Posterior cingulate gyrus (tissue), 11 donors: ENCODE measurements around the gene CLCA2.
A peak's percentile ranks its signal among the peaks of the same experiment; 100 is the strongest.

ENCODE experiments used
- DNase-seq, 10 donors: peaks; one replicate each; pipeline versions ENCODE4 v3.0.0 to v3.0.0-alpha.2; 2020 to 2021; ENCODE audit warnings: mixed read lengths in 3 of 10
- intact Hi-C: fragments of 100-400 bp; cut with DNase I; formaldehyde crosslinking; loops from one replicate; pipeline ENCODE4 v1.15.1; 2023

CLCA2 gene, protein sequence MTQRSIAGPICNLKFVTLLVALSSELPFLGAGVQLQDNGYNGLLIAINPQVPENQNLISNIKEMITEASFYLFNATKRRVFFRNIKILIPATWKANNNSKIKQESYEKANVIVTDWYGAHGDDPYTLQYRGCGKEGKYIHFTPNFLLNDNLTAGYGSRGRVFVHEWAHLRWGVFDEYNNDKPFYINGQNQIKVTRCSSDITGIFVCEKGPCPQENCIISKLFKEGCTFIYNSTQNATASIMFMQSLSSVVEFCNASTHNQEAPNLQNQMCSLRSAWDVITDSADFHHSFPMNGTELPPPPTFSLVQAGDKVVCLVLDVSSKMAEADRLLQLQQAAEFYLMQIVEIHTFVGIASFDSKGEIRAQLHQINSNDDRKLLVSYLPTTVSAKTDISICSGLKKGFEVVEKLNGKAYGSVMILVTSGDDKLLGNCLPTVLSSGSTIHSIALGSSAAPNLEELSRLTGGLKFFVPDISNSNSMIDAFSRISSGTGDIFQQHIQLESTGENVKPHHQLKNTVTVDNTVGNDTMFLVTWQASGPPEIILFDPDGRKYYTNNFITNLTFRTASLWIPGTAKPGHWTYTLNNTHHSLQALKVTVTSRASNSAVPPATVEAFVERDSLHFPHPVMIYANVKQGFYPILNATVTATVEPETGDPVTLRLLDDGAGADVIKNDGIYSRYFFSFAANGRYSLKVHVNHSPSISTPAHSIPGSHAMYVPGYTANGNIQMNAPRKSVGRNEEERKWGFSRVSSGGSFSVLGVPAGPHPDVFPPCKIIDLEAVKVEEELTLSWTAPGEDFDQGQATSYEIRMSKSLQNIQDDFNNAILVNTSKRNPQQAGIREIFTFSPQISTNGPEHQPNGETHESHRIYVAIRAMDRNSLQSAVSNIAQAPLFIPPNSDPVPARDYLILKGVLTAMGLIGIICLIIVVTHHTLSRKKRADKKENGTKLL

DNA sequence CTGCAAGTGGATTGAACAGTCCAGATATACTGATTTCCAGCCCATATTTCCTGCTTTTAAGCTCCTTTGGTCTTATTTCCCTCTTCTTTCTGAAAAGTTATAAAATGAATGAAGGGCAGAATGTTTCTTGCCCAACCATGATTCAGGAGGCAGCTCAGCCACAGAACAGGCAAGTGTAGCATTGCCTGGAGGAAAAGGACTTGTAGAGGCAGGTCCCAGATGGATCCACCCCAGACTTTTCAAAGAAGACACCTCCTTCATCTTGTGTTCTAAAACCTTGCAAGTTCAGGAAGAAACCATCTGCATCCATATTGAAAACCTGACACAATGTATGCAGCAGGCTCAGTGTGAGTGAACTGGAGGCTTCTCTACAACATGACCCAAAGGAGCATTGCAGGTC lies at the start of gene CLCA2:
CLCA2 (plus strand) TSS at position 299 of the 400 bp plus-strand sequence; CDS start at position 376, 77 bp downstream.
- intact Hi-C loops = no loop called here
- no peak for DNase-seq

DNA sequence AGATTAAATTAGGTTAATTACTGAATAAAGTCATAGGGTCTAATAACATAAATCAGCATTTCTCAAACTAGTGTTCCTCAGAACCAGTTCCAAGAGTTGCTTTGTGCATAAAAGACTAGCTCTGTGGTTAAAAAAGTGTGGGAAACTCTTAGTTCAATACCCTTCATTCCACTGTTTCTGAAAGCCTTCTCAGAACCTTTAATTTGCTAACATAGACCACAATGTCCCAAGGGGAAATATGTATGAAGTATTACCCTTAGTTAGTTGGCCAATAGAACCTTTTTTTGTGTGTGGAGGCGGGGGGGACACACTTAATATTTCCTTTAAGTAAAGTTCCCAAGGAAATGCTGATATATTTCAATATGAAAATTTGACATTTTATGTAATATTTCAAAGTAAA lies 48.3 kb upstream of the CLCA2 start:
- intact Hi-C loops = no loop called here
- no peak for DNase-seq

DNA sequence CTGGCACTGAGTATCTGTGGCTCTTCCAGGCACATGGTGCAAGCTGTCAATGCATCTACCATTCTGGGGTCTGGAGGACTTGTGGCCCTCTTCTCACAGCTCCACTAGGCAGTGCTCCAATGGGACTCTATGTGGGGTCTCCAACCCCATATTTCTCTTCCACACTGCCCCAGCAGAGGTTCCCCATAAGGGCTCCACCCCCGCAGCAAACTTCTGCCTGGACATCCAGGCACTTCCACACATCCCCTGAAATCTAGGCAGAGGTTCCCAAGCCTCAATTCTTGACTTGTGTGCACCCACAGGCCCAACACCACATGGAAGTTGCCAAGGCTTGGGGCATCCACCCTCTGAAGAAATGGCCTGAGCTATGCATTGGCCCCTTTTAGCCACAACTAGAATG lies 46.6 kb upstream of the CLCA2 start:
- intact Hi-C loops = no loop called here
- DNase-seq = no peak

DNA sequence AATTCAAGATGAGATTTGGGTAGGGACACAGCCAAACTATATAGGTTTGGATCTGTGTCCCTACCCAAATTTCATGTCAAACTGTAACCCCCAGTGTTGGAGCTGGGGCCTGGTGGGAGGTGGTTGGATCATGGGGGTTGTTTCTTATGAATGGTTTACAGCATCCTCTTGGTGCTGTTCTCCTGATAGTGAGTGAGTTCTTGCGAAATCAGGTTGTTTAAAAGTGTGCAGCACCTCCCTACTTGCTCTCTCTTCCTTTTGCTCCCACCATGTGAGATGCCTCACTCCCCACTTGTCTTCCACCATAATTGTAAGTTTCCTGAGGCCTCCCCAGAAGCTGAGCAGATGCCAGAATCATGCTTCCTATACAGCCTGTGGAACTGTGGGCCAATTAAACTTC lies 45.2 kb upstream of the CLCA2 start:
- DNase-seq = no peak
- intact Hi-C loops = no loop called here

DNA sequence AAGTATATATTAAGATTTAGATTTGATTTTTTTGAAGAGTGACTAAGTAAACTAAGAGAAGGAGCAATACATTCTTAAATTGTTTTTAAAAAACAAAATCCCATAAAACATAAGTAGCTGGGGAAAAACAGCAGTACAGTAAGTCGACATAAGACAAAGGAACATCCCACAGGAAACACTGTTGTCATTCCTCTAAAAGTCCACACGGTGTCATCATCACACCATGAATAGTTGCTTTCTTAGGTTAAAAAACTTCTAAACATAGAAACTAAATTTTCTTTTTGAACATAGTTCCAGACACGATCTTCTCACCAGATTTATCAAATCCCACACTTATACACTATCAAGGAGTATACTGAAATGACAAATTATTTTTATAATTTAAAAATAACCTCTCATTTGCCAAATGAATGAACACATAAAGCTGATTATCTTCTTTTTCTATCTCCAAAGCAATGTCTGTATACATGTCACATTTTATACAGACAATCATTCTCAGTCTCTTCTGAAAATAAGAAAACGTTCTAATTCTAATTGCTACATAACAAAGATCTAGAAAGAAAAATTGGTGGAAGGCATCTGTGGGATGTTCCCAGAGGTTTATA lies 43.6 kb upstream of the CLCA2 start:
- intact Hi-C loops = loop anchor here (2.0 to 10.0 kb wide), 2 partner anchors 128 to 704 kb away; no protein-coding TSS in a partner anchor
- DNase-seq = no peak

DNA sequence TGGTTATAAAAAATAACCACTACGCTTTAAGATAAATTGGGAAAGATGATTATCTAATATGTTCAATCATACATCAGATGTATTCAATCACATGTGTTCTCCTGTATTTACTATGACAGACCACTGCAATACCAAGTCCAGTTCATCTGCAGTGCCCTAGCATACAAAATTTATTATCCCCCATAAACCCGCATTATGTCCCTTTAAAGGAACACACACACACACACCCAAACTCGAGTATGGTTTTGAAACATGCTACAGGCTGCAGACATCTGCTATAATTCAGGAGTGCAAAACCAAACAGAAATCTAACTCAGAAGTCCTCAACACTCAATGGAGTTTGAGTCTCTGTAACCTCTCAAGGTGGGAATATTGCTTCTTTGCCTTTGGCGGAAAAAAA lies 42.7 kb upstream of the CLCA2 start:
- no peak for DNase-seq
- intact Hi-C loops = loop anchor here (2.0 to 10.0 kb wide), 2 partner anchors 128 to 704 kb away; no protein-coding TSS in a partner anchor

DNA sequence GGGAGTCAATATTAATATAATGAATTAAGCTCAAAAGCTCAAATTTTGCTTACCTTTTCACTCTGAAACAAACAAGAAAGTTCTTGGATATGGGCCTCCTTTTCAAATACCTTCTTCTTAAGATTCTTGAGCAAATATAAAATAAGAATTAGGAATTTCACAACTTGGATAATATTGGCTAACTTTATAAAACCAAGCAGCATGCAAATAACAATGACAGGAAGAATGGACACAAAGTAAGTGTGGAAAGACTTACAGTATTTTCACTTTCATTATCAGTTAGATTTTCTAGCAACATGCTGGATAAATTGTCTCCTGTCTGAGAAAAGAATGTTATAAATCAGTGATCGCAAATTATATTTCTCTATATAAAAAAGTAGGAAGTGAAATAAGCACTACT lies 41.1 kb upstream of the CLCA2 start:
- no peak for DNase-seq
- intact Hi-C loops = loop anchor here (10.0 kb wide), 1 partner anchor 702 kb away; no protein-coding TSS in a partner anchor

DNA sequence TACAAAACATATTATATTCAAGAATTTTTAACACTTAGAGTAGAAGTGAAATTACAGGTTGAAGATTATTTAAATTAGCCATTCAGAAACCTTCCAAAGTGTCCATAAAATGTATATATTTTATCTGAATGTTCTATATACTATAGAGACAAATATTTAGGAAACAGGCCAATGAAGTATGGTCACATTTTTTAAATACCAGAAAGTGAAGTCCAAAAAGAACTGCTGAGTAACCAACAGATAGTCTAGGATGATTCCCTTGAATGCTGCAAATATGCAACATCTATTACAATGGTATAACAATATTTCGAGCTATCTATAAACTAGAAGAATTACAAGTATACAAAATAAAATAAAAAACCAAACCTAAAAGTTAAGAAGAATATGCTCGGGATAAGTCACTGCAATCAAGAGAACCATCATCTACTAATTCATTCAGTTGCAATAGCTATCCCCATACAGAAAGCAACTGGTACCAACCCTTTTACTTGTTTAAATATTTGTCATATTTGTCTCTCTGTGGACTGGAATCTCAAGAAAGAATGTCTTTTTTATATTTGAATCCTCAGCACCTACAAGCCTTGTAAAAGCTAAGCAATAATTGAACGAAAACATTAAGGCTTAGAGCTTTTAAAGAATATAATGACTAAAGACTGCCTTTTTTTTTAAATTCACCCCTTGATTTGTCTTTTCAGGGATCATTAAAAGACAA lies 35.9 kb upstream of the CLCA2 start:
- no peak for DNase-seq
- intact Hi-C loops = loop anchor here (10.0 kb wide), 1 partner anchor 697 kb away; no protein-coding TSS in a partner anchor

DNA sequence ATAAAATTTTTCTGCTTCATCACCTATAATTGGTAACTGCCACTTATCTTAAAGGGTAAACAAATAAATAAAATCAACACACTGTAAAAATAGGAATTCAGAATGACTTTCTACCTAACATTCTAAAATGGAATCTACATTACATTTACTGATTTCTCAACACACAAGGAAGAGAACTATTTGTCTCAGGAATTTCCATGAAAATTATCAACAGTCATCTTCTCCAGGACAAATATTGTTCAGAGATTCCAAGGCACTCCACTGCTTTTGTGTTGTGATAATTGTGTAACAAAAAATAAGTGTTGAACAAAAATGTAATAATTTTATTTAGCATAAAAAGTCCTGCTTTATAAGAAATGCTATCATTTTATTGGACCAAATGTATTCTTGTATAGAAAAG lies 35.2 kb upstream of the CLCA2 start:
- intact Hi-C loops = loop anchor here (10.0 kb wide), 1 partner anchor 696 kb away; no protein-coding TSS in a partner anchor
- DNase-seq = no peak

DNA sequence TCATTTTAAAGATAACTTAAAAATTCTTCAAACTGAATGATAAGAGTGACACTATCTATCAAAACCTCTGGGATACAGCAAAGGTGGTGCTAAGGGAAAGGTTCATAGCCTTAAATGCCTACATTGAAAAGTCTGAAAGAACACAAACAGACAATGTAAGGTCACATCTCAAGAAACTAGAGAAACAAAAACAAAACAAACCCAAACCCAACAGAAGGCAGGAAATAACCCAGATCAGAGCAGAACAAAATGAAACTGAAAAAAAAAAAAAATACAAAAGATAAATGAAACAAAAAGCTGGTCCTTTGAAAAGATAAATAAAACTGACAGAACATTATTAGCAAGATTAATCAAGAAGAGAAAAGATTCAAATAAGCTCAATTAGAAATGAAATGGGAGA lies 34.7 kb upstream of the CLCA2 start:
- no peak for DNase-seq
- intact Hi-C loops = loop anchor here (10.0 kb wide), 1 partner anchor 695 kb away; no protein-coding TSS in a partner anchor

DNA sequence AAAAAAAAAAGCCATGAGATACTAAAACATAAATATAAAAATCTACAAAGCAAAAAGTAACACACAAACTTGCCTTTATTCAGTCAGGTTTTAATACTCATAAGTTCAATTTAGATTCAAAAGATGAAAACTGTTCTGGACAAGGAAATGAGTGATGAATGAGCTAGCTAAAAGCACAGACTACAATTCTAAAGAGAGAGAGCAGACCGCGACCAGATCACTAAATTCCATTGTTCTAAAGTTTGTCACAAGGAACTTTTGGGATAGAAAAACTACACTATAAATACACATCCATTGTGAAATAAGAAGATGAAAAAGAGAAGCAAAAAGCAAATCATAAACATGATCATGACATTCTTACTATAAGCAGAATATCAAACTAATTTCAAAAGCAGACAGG lies 29.6 kb upstream of the CLCA2 start:
- no peak for DNase-seq
- intact Hi-C loops = loop anchor here (10.0 kb wide), 1 partner anchor 310 kb away; the partner anchor contains the start of gene SH3GLB1

DNA sequence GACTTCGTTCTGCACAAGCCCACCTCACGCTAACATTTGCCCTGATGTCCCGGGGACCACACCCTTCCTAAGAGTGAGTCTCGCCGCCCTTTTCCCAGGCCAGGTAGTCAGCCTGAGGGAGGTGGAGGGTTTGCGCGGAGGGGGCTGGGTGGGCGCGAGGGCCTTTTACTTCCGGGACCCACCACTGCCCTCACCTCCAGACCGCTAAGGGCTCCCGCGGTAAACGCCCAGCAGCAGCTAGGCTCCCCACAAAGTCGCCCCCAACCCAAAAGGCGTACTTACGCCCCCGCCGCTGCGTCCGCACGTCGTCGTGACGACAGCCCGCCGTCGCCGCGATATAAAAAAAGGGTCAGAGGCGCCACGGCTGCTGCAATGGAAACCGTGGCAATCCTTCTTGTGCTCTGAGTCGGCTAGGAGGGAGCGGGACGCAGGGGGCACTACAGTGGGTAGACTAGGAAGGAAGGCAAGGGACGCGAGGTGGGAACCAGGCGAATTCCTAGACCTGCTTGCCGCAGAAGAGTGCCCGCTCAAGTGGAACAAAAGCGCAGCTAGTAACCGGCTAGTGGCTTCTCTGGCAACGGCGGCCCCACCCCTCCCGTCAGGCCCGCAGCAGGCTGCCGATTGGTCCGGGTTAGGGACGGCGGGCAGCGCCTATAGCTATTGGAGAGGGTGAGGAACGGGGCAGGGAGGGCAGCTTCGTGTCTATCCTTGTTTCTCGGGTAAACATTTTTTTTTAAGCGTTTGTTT lies 28.0 kb upstream of the CLCA2 start, which contains the start of gene ODF2L:
ODF2L (minus strand) TSS at position 573 of the 747 bp plus-strand sequence. CDS start 9,296 bp downstream, outside the sequence.
- peak; percentile 86 to 99 (median 95) for DNase-seq
- intact Hi-C loops = loop anchor here (10.0 kb wide), 1 partner anchor 309 kb away; the partner anchor contains the start of gene SH3GLB1

DNA sequence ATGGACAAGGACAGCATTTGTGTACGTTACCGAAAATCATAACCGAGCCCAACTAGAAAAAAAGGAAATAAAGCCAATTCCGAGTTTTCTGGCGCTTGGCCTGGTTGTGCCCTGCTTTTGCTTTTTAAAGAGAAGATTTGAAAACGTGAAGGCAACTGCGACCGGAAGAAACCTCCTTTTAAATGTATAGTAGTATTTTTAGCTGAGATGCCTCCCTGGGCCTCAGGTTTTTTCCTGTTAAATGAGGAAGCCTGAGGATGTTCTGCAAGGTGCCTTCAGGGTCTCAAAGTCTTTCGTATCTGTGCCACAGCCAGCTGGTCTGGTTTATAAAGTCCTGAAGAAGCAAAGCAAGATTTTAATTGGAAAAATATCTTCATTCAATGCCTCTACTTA lies 27.5 kb upstream of the CLCA2 start:
- intact Hi-C loops = loop anchor here (10.0 kb wide), 1 partner anchor 308 kb away; the partner anchor contains the start of gene SH3GLB1

DNA sequence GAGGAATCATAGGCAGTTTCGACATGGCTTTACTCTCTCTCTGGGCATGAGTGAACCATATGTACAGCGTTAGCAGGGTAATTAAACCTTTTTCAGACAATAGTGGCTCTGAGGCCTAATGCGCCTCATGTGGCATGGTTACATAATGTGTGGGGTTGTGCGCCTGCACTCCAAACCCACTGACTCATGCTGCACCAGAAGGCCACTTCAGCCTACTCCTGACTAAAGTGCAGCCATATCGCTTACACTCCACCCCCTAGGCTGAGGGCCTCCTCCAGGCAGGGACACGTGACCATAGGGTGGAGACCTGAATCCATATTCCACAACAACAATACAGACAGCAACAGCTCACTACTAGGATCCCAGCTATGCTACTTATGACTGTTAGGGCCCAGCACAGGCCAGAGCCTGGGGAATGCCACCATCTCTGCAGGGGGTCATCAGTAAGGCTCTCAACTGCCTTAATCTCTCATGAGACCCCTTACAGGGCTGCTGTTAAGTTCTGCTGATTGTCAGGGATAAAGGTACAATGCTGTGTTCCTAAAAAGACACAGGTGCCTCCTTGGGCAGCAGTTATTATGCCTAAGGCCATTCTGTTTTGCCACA lies 14.5 kb upstream of the CLCA2 start:
- intact Hi-C loops = no loop called here
- no peak for DNase-seq

More for the DNA sequence above, 27.5 kb upstream of the CLCA2 start:
- no peak for DNase-seq

DNA sequence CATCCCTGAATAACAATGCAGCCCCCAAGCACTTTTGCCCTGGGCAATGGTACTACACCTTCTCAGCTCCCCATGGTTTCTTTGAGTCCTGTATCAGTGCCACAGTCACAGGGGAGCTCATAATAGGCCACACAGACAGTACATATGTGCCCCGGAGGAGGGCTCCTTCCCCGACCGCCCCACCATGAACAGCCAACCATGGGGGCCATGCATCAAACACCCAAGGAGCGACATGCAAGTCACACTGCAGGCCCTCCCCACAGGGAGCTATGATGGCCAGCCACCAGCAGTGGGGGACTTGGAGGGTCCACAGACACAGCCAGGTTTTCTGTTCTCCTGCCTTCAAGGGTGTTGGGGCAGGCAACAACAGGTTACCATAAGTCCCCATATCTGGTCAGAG lies 13.1 kb upstream of the CLCA2 start:
- intact Hi-C loops = no loop called here
- no peak for DNase-seq

DNA sequence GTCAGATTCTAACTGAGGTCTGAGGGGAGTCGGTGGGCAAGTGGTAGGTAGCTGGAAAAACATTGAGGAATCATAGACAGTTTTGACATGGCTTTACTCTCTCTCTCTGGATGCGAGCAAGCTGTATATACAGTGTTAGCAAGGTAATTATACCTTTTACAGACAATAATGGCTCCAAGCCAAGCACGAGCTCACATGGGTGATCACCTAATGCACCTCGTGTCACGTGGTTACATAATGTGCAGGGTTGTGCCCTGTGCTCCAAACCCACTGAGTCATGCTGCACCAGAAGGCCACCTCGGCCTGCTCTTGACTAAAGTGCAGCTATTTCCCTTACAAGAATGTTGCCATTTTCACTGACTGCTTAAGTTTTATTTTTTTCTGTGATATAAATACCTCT lies 7.6 kb upstream of the CLCA2 start:
- intact Hi-C loops = no loop called here
- DNase-seq = no peak

DNA sequence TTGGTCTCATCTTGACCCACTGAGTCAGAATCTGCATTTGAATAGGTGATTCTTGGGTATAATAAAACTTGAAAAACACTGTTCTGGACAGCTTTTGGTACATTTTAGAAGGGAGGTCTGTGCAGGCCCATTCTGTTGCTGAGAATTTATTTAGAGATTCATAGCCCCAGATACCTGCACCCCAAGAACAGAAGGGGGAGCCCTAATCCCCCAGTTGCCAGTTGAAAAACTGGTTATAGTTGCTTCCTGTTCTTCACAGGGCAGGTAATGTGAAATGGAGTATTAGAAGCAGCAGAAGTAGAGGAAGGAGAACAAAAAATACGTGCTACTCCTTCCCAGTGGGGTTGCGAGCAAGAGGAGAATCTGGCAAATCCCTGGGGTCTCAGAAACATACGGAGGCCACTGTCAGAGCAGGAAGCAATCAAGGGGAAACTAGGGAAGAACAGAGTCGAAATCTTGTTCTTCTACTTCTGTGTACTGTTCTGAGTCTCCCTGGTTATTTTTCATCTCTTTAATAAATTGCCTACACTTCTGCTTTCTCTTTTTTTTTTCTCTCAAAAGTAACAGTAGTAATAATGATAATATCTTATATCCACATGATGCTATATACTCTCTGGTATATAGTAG lies 4.6 kb upstream of the CLCA2 start:
- DNase-seq = peak in 2 of 10 donors; percentile 33 to 41
- intact Hi-C loops = no loop called here
